NCI-H69 (cell line): Measurements from ENCODE around the gene RPL39.
"Not testable (repeated sequence)": the region's sequence is repeated elsewhere in the genome, so short reads cannot be mapped to it uniquely, and the experiment has no call there.

Experiments used
- DNase-seq: peaks from one replicate; lab custom pipeline; 2025; lab: John Stamatoyannopoulos, UW

RPL39 gene

DNA sequence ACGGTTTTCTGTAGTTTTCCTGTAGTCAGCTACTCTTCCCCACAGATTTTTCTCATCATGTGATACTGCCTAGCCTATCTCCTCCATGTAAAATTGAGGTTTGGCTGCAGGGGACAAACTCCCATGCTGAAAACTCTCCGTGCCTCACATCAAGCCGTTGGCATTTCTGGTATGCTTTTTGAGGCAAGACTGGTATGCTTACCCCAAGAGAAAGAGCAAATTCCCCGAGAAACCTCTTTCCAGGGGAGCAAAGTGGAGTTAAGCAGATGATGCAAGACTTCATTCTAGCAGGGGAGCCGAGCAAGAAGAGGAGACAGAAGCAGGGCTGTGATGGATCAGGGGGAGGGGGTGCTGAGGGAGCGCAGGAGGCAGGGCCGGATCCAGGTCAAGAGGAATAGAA lies 28.2 kb downstream of the RPL39 start:
- DNase-seq = no peak

DNA sequence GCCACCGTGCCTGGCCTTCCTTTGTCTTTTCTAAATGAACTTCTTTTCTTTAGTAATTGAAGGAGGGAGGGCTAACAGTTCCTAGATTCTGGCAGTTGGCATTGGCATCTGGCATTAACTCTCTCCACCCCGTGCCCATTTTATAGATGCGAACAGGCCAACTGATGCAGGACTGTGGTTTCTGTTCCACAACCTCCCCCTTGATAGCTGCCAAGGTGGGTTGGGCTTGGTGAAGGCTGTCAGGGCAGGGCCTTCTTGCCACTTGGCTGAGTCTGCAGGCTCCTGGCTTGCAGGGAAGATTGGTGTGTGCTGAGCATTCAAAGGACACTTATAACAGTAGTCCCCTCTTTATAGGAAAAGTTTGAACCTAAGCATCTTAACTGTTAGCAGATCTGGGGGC lies 28.7 kb downstream of the RPL39 start:
- DNase-seq = no peak

DNA sequence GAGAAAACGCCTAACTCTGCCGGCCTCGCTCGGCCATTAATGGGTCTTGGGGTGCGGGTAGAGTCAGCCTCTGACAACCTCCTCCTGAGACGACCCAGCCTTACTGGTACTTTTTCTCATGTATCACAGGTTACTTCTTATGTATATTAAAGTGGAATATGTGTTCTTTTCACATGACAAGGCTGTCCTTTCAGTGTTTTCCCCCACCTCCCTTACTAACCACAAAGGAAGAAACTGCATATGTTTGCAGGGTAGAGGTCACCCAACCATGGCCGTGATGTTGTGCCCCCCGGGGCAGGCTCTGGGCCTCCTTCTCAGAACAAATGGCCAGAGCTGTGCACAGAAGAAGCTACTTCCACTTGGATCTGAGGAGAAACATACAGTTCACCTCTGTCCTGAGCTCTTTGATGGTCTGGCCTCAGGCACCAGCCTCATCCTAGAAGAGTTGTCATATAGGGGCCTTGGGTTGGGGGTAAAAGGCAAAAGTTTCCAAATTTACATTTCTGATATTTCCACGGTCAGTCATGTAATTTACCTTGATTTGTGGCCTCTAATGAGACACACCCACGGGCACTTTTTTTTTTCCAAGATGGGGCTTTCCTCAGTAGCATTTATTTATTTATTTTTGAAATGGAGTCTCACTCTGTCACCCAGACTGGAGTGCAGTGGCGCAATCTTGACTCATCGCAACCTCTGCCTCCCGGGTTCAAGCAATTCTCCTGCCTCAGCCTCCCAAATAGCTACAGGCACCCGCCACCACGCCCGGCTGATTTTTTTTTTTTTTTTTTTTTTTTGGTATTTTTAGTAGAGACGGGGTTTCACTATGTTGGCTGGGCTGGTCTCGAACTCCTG lies 31.2 kb downstream of the RPL39 start:
- DNase-seq = no peak

DNA sequence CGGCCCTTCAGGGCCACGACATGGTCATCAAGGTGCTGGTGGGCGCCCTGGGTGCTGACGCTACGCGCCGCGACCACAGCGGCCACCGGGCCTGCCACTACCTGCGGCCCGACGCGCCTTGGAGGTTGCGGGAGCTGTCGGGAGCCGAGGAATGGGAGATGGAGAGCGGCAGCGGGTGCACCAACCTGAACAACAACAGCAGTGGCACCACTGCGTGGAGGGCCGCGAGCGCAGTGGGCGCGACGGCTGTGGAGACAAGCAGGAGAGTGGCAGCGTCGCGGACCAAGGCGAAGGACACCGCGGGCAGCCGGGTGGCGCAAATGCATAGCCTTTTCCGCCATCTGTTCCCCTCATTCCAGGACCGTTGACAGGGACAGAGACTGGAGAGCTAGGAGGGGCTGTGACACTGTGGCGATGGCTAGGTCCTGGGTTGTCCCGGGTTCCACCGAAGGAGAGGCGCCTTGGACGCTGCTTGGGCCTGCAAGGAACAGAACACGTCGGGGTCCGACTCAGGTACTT lies 32.1 kb downstream of the RPL39 start:
- no peak for DNase-seq

DNA sequence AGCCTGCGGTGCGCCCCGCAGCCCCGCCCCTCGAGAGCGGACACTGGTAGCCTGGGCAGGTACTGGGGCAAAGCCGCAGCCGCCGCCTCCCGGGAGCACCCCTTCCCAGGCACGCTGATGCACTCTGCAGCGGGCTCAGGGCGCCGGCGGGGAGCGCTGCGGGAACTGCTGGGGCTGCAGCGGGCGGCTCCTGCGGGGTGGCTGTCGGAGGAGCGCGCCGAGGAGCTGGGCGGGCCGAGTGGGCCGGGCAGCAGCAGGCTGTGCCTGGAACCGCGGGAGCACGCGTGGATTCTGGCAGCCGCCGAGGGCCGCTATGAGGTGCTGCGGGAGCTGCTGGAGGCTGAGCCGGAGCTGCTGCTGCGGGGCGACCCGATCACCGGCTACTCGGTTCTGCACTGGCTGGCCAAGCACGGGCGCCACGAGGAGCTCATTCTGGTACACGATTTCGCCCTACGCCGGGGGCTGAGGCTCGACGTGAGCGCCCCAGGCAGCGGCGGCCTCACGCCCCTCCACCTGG lies 32.6 kb downstream of the RPL39 start:
- DNase-seq = peak; percentile 61

DNA sequence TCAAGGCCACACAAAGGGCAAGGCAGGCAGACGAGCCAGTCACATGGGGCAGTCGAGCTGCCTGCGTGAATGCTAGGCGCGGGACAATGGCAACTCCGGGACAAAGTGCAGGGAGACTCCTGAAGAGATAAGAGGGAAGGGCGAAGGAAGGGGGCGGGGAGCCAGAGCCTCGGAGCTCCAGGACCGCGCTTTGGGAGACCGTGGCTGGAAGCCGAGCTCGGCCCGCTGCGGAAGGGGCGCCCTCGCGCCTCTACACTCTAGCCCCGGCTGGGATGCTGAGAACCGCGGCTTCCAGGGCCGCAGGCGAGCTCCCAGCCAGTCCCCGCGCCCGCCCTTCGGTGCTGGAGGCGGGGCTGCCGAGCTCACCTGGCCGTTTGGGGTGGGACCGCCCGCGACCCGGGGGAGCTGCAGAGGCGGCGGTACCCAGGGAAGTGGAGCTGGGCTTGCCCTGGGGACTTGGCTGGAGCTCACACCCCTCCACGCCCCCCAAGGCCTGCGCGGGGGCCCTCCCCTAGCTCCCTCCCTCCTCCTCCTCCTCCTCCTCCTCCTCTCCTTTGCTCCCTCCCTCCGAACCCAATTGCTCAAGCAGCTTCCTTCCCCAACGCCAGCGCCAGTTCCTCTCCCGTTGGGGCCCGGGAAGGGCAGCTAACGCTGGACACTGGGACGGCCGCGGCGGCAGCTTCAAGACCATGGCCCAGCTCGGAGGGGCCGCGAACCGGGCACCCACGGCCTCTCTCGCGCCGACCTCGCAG lies 33.3 kb downstream of the RPL39 start, which contains the start of gene SOWAHD:
Gene SOWAHD, plus strand, starts transcription at position 610 of the 752 bp plus-strand sequence. Its CDS starts 80 bp downstream, at position 690.
- DNase-seq = peak; percentile 69

DNA sequence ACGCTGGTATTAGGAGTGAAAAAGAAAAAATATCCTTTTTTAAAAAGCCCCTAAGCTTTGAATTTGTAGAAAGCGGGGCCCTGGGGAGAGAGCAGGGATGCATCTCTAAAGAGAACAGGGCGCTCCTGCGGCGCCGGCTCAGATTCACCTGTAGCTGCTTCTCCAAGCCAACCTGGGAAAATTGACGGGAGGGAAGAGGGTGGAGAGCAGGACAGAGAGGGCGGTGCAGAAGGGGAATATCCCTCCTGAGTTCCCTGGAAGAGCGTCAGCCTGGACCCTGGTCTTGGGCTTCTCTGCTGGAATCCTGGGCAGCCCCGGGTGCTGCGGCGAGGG lies 33.8 kb downstream of the RPL39 start:
- DNase-seq = peak; percentile 27

DNA sequence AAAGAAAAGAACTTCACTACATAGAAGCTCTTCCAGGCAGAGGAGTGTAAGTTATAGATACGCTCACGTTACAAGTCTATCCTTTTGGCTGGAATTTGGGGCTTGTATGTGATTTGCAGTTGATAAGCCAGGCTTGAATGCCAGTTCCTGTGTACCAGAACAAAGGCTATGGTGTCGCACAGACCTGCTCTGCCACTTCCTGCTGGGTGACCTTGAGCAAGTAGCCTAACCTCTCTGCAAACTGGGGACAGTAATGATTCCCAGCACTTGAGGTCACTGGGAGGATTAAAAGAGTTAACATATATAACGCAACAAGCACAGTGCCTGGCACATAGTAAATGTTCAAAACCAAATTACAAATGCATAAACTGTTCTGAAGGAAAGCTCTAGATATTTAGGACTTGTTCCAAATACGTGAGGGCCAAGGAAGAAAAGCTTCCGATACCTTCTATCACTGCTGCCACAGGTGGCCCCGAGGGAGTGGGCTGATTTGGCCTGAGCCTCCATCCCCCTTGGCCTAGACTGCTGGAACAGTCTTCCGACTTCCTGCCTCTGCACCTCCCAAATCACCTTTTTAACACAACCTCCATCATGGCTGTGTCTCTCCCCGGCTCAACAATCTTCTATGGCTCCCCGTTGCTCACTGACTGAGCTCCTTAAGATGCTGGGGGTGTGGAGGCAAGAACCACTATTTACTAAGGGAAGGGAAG lies 34.3 kb downstream of the RPL39 start:
- no peak for DNase-seq

DNA sequence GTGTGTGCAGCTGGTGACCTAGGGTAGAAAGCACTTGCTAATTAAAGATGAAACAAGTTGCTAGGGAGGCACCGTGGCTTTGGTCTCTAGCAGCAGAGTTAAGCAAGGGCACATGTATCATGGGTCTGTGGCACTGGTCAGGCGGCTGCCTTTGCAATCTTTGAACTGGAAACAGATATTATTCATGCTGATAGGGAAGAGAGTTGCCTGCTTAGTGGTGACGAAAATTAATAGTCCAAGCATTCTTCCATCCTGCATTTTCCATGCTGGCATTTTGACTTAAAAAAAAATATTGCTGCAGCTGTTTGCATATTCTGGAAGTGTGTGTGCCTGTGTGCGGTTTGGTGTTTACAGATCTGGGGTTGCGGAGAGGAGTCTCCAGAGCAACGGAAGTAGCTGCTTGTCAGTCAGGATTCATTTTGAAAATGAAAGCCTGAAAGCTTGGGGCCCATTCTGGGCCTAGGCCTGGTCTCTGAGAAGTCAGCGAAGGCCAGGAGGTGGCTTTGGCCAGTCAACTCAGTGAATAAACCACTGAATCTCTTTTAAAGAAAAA lies 35.4 kb downstream of the RPL39 start:
- DNase-seq = no peak

DNA sequence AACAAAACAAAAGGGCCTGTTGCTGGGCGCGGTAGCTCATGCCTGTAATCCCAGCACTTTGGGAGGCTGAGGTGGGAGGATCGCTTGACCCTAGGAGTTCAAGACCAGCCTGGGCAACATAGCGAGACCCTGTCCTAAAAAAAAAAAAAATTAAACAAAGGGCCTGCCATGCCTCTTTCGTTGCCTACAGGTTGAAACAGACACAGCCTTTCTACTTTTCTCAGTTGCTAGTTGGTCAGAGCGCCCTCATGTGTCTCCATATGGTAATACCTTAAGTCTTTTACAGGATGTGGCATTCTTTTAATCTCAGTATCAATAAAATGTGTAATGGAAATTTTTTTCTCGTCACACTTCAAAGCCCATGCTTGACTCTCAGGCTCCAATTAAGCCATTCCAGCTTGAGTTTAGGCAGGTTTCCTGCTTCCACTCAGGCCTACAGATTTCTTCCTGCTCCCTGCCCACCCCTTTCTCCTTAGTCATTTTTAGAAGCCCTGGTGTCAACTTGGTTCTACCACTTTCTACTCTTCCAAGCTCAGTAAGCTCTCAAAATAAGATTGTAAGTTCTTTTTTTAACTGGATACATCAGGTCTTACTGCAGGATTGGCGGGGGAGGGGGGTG lies 37.7 kb downstream of the RPL39 start:
- DNase-seq = peak; percentile 57

DNA sequence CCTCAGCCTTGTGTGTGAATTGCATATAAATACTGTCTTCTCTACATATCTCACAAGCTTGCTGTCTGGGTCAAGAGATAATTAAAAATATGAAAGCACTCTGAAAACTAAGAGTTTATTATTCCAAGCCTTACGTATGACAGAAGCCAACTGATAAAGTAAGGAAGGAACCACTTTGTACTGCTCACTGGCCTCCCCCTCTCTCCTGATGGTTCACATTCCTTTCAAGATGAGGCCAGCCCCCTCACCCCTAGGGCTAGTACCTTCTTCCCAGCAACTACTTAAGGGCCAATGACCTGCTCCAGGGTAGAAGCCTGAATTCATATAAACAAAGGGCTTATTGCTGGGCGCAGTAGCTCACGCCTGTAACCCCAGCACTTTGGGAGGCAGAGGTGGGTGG lies 38.4 kb downstream of the RPL39 start:
- no peak for DNase-seq

DNA sequence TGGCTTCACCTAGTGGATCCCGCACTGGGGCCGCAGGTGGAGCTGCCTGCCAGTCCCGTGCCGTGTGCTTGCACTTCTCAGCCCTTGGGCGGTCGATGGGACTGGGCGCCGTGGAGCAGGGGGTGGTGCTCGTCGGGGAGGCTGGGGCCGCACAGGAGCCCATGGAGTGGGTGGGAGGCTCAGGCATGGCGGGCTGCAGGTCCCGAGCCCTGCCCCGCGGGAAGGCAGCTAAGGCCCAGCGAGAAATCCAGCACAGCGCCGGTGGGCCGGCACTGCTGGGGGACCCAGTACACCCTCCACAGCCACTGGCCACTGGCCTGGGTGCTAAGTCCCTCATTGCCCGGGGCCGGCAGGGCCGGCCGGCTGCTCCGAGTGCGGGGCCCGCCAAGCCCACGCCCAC lies 40.7 kb downstream of the RPL39 start:
- DNase-seq = not testable (repeated sequence)

DNA sequence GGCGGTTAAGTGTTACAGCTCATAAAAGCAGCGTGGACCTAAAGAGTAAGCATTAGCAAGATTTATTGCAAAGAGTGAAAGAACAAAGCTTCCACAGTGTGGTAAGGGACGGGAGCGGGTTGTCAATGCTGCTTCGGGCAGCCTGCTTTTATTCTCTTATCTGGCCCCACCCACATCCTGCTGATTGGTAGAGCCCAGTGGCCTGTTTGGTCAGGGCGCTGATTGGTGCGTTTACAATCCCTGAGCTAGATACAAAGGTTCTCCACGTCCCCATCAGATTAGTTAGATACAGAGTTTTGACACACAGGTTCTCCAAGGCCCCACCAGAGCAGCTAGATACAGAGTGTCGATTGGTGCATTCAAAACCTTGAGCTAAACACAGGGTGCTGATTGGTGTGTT lies 41.3 kb downstream of the RPL39 start:
- not testable (repeated sequence) for DNase-seq

DNA sequence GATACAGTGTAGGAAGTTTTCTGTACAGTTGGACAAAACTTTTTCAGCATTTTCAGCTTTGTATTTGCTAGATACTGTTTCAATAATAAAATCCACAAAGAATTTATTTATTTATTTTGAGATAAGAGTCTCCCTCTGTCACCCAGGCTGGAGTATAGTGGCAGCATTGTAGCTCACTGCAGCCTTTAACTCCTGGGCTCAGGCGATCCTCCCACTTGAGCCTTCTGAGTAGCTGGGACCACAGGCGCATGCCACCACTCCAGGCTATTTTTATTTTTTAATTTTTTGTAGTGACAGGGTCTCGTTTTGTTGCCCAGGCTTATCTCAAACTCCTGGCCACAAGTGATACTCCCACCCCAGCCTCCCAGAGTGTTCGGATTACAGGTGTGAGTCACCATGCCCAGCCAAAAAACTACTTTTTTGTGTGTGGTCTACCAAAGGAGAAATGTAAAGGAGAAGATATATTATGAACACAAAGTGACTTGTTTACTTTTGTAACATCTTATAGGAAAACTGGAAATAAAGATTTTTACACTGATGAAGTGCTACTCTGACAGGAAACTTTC lies 46.1 kb downstream of the RPL39 start:
- no peak for DNase-seq

DNA sequence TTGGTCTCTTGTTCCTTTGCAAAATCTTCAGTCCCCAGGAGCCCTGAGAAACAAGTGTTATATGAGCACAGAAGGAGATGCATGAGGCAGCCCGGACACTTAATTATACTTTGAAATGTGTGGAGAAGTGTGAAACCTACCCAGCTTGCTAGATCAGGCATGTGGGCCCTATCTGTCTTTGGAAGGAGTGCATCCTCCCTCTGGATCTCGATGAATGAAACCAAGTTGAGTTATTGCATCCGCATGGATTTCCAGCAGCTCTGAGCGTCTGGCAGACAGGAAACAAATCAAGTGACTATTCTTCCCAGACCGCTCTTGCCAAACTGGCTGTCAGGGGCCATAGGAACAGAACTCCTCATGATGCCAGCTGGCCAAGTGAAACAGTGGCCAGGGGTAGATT lies 52.7 kb downstream of the RPL39 start:
- no peak for DNase-seq
